Smooth muscle cell (in vitro differentiated cells): ENCODE measurements around the gene EMILIN2. TPM values are rescaled to one million over a fixed set of nuclear protein-coding genes. Genes with fewer than 3 reads are reported as not detected.
"Not testable (repeated sequence)": the region's sequence is repeated elsewhere in the genome, so short reads cannot be mapped to it uniquely, and the experiment has no call there.

Experiments used
- DNase-seq: peaks from one replicate; lab custom pipeline; 2025; ENCODE audit not compliant: unreplicated experiment; lab: John Stamatoyannopoulos, UW
- H2AFZ ChIP-seq: fragments of 200-600 bp; sonication (generic); 2 replicates; pipeline ENCODE4 v1.6.0; 2016; ENCODE audit warnings: antibody characterized with exemption, low read depth, mild to moderate bottlenecking
- H3F3A ChIP-seq: fragments of 200-600 bp; sonication (generic); 2 replicates; pipeline ENCODE4 v1.6.0; 2017; ENCODE audit warnings: antibody characterized with exemption, low read depth
- H3K27ac ChIP-seq: fragments of 200-600 bp; sonication (generic); 2 replicates; pipeline ENCODE4 v1.5.1; 2016; ENCODE audit warnings: low read depth, mild to moderate bottlenecking
- H3K27me3 ChIP-seq: fragments of 200-600 bp; sonication (generic); 2 replicates; pipeline ENCODE4 v1.6.1; 2016; ENCODE audit warnings: low read depth, mild to moderate bottlenecking
- H3K36me3 ChIP-seq: fragments of 200-600 bp; sonication (generic); 2 replicates; pipeline ENCODE4 v1.5.1; 2016; ENCODE audit warnings: low read depth
- H3K4me1 ChIP-seq: fragments of 200-600 bp; sonication (generic); 2 replicates; pipeline ENCODE4 v1.5.1; 2016; ENCODE audit warnings: low read depth
- H3K4me2 ChIP-seq: fragments of 200-600 bp; sonication (generic); 2 replicates; pipeline ENCODE4 v1.6.0; 2016; ENCODE audit warnings: mild to moderate bottlenecking
- H3K4me3 ChIP-seq: fragments of 200-600 bp; sonication (generic); 2 replicates; pipeline ENCODE4 v1.5.1; 2016; ENCODE audit warnings: mild to moderate bottlenecking
- H3K79me2 ChIP-seq: fragments of 200-600 bp; sonication (generic); 2 replicates; pipeline ENCODE4 v1.6.0; 2016; ENCODE audit warnings: low read depth, mild to moderate bottlenecking
- H3K9ac ChIP-seq: fragments of 200-600 bp; sonication (generic); 2 replicates; pipeline ENCODE4 v1.6.0; 2016; ENCODE audit warnings: low read depth
- H3K9me3 ChIP-seq: fragments of 200-600 bp; sonication (generic); replicated peaks from 2 replicates; pipeline ENCODE4 v1.5.1; 2016; ENCODE audit warnings: low read depth
- H4K20me1 ChIP-seq: fragments of 200-600 bp; sonication (generic); 2 replicates; pipeline ENCODE4 v1.6.0; 2016; ENCODE audit warnings: low read depth
- WGBS: methylation state at CpG from one replicate; pipeline ENCODE4 v1.1.7; 2016; ENCODE audit warnings: low lambda C conversion rate; 5-methylcytosine and 5-hydroxymethylcytosine counted together
- polyA plus RNA-seq: library from polyadenylated mRNA; unstranded; fragments of >200 nt; fragmentation: Nextera tagmentation; extraction: Ambion mirVana; gene quantifications from 2 replicates; pipeline ENCODE4 v1.2.1, GENCODE V29; 2016
- total RNA-seq: library from RNA; depleted of rRNA; stranded (reverse); fragments of >200 nt; gene quantifications from 2 replicates; pipeline ENCODE4 v1.2.3, GENCODE V29; 2014
- TF ChIP-seq, protein P1 (sequence below): fragments of 200-600 bp; sonication (generic); IDR thresholded peaks from 2 replicates; pipeline ENCODE4 v1.5.1; 2017; ENCODE audit warnings: borderline replicate concordance, mild to moderate bottlenecking, antibody characterized with exemption; ENCODE audit not compliant: insufficient read depth, poor library complexity, severe bottlenecking

The EMILIN2 gene
- total and polyA plus RNA-seq, 2 experiments from 2014 or later: 6.5 to 22.9 TPM

DNA sequence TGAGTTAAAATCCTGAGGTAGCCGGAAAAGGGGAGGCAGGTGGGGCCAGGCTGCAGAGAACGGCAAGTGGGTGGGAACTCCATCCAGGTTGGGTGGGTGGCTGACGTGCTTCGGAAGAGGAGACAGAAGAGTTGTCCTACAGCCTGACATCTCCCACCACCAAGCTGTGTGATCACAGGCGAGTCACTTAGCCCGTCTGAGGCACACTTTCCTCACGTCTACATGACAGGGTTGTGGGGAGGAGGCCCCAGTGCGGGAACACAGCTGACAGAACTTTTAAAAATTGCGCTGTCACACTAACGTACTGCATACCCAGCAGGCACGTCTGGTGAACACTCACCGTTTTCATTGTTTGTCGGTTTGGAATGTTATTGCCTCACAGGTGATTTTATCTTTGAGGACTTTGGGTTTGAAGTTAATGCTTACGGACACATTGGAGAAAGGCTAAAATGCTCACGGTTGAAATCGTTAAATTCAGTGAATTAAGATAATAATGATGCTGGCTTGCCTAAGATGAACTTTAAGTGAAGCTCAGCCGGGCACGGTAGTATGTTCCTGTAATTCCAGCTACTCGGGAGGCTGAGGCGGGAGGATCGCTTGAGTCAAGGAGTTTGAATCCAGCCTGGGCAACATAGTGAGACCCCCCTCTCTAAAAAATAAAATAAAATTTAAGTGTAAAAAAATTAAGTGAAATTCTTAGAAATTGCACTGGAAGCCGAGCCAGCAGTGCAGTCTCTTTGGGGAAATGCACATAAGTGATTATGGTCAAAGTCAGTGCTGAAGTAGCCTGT is 8.9 kb downstream of the EMILIN2 start:
- Histone ChIP-seq H4K20me1 (no peaks in the 10 kb centered on the region), H2AFZ (no peak overlapping the region), H3K79me2 (no peaks in the 10 kb centered on the region), H3K36me3 (no peaks in the 10 kb centered on the region), H3K4me3 (no peak overlapping the region), H3K27ac (no peak overlapping the region), H3K27me3 (no peaks in the 10 kb centered on the region), H3F3A (peaks cover 12% of the 10 kb centered on the region), H3K4me1 (peaks cover 16% of the 10 kb centered on the region), H3K4me2 (peak overlapping the region; percentile 34), H3K9me3 (peaks cover 5% of the 10 kb centered on the region), H3K9ac (no peak overlapping the region)
- DNase-seq: no peak
- TF ChIP-seq, protein P1, sequence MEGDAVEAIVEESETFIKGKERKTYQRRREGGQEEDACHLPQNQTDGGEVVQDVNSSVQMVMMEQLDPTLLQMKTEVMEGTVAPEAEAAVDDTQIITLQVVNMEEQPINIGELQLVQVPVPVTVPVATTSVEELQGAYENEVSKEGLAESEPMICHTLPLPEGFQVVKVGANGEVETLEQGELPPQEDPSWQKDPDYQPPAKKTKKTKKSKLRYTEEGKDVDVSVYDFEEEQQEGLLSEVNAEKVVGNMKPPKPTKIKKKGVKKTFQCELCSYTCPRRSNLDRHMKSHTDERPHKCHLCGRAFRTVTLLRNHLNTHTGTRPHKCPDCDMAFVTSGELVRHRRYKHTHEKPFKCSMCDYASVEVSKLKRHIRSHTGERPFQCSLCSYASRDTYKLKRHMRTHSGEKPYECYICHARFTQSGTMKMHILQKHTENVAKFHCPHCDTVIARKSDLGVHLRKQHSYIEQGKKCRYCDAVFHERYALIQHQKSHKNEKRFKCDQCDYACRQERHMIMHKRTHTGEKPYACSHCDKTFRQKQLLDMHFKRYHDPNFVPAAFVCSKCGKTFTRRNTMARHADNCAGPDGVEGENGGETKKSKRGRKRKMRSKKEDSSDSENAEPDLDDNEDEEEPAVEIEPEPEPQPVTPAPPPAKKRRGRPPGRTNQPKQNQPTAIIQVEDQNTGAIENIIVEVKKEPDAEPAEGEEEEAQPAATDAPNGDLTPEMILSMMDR: no peak
- WGBS: 54% methylated on average over 22 of the region's 22 CpGs

DNA sequence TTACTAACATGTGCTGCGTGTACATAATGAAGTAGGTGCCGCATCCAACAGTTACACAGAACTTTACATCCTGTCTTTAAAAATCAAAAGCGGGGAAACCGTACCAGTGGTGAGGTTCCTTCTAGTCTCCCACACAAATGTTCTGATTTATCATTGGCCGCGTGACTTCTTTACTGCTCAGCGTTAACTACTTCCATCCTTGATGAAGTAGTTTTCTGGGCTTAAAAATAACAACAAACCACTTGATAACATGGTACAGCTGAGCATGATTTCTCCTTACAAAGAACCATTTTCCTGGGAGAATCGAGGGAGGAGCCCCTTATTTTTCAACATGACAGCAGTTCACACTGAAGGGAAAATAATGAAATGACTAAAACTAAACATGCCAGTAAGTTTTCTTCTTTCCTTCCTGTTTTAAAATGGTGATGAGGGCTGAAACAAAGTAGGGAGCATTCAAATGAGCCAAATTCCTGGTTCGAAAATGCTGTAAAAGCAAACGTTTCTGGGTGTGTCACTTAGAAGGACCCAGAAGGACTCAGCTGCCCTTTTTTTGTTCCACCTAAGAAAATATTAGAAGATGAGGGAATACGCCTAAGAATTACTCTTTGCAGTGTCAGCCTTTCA is 9.9 kb downstream of the EMILIN2 start:
- Histone ChIP-seq H3K4me1 (peaks cover 16% of the 10 kb centered on the region), H3K27ac (peak overlapping the region; percentile 33), H3K79me2 (no peaks in the 10 kb centered on the region), H3K27me3 (no peaks in the 10 kb centered on the region), H3K4me3 (no peak overlapping the region), H3K36me3 (no peaks in the 10 kb centered on the region), H3K4me2 (peak overlapping the region; percentile 71), H3F3A (peaks cover 12% of the 10 kb centered on the region), H3K9me3 (peaks cover 5% of the 10 kb centered on the region), H2AFZ (peak overlapping the region; percentile 29), H3K9ac (no peak overlapping the region), H4K20me1 (no peaks in the 10 kb centered on the region)
- DNase-seq: no peak
- TF ChIP-seq, protein P1: no peak
- WGBS: 65% methylated on average over 11 of the region's 11 CpGs

DNA sequence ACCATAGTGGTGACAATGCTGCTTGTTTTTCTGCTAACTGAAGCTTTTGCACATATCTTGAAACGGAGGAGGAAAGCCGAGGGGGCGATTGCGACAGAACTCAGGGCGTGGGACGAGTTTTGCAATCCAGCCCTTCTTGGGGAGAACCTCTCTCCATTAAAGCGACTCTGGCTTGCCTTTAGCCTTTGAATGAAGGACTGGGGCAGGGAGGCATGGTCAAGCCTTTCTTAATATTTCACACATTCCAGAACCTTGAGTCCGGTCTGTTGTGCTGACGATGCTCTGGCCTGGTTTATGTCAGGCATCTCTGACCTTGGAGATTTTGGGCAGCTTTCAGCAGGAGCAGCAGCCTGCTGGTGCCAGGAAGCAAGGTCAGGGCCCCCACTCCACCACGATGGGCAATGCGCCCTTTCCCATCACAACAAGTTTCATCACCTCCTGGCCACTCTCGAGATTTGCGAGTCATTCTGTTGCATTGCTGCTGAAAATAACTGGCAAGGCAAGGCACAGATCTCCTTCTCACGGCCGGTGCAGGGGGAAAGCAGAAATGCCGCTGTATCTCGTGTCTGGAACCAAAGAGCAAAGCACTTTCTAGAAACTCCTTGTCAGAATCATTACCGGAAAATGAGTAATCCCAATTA is 10.8 kb downstream of the EMILIN2 start:
- H3K4me2 ChIP-seq: peak overlapping the region; percentile 71

DNA sequence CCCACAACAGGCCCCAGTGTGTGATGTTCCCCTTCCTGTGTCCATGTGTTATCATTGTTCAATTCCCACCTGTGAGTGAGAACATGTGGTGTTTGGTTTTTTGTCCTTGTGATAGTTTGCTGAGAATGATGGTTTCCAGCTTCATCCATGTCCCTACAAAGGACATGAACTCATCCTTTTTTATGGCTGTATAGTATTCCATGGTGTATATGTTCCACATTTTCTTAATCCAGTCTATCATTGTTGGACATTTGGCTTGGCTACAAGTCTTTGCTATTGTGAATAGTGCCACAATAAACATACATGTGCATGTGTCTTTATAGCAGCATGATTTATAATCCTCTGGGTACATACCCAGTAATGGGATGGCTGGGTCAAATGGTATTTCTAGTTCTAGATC is 13.6 kb downstream of the EMILIN2 start:
- not testable (repeated sequence) for H4K20me1 ChIP-seq, H3K36me3 ChIP-seq, H3K4me3 ChIP-seq, H3K79me2 ChIP-seq, H3K27me3 ChIP-seq, H3K4me2 ChIP-seq, H3K27ac ChIP-seq, H2AFZ ChIP-seq, H3K4me1 ChIP-seq, H3K9me3 ChIP-seq, H3K9ac ChIP-seq, DNase-seq
- peaks cover 12% of the 10 kb centered on the region for H3F3A ChIP-seq

More for the DNA sequence above, 10.8 kb downstream of the EMILIN2 start:
- Histone ChIP-seq H3K9me3 (peaks cover 5% of the 10 kb centered on the region), H3K27ac (peak overlapping the region; percentile 65), H3K79me2 (no peaks in the 10 kb centered on the region), H4K20me1 (no peaks in the 10 kb centered on the region), H3K4me1 (peaks cover 16% of the 10 kb centered on the region), H3K9ac (no peak overlapping the region), H3F3A (peaks cover 12% of the 10 kb centered on the region), H3K36me3 (no peaks in the 10 kb centered on the region), H3K4me3 (peak overlapping the region; percentile 7), H3K27me3 (no peaks in the 10 kb centered on the region), H2AFZ (no peak overlapping the region)
- WGBS: 9% methylated on average over 18 of the region's 18 CpGs
- TF ChIP-seq, protein P1: no peak
- no peak for DNase-seq

DNA sequence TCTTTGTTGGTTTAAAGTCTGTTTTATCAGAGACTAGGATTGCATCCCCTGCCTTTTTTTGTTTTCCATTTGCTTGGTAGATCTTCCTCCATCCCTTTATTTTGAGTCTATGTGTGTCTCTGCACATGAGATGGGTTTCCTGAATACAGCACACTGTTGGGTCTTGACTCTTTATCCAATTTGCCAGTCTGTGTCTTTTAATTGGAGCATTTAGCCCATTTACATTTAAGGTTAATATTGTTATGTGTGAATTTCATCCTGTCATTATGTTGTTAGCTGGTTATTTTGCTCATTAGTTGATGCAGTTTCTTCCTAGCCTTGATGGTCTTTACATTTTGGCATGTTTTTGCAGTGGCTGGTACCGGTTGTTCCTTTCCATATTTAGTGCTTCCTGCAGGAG is 17.2 kb downstream of the EMILIN2 start:
- not testable (repeated sequence) for H3K27me3 ChIP-seq, H3K4me3 ChIP-seq, H3K9ac ChIP-seq, H3K4me2 ChIP-seq, H3K36me3 ChIP-seq, H3F3A ChIP-seq, H3K79me2 ChIP-seq, H3K9me3 ChIP-seq, H3K4me1 ChIP-seq, H2AFZ ChIP-seq, H3K27ac ChIP-seq, H4K20me1 ChIP-seq, DNase-seq
- 100% methylated on average over 1 of the region's 1 CpG for WGBS

DNA sequence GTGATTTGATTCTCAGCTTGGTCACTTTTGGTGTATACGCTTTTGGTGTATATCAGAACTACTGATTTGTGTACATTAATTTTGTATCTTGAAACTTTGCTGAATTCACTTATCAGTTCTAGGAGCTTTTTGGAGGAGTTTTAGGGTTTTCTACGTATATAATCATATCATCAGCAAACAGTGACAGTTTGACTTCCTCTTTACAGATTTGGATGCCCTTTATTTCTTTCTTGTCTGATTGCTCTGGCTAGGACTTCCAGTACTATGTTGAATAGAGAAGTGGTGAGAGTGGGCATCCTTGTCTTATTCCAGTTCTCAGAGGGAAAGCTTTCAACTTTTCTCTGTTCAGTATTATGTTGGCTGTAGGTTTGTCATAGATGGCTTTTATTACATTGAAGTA is 19.7 kb downstream of the EMILIN2 start:
- WGBS: 72% methylated on average over 2 of the region's 2 CpGs
- H3K79me2 ChIP-seq, H3K9me3 ChIP-seq, H2AFZ ChIP-seq, H4K20me1 ChIP-seq, H3K9ac ChIP-seq, H3F3A ChIP-seq, DNase-seq, H3K4me3 ChIP-seq, H3K27ac ChIP-seq, H3K27me3 ChIP-seq, H3K36me3 ChIP-seq, H3K4me1 ChIP-seq, H3K4me2 ChIP-seq: not testable (repeated sequence)
